ENCODE measurements around the gene LAT. TPM values are rescaled to one million over a fixed set of nuclear protein-coding genes. Genes with fewer than 3 reads are reported as not detected.
A peak's percentile ranks its signal among the peaks of the same experiment; 100 is the strongest.

The LAT gene
- total RNA-seq, 2 donors from 2014 or later = 254 to 360 TPM

GRCh38 chr16:29024278-29024677 is 39.4 kb downstream of the LAT start:
- Mint-ChIP-seq H3K9me3 (no peaks in the 10 kb centered on the region), H3K4me1 (ENCODE audit: low read depth) (peaks cover 85% of the 10 kb centered on the region), H3K27ac (peak overlapping the region; percentile 34), H3K4me3 (peak overlapping the region; percentile 47 to 61), H3K36me3 (ENCODE audit: insufficient read depth in 2 of 2) (no peaks in the 10 kb centered on the region), H3K27me3 (ENCODE audit: low read depth) (no peaks in the 10 kb centered on the region)
- DNase-seq = no peak
- no peak for ATAC-seq (replicated peaks in 1 of 2)

- ATAC-seq (replicated peaks in 1 of 2) (no peak), DNase-seq (peak in 1 of 2 donors; percentile 31)
- H3K4me3 Mint-ChIP-seq = peak overlapping the region; percentile 30 to 67
- peaks cover 85% of the 10 kb centered on the region for H3K4me1 Mint-ChIP-seq (ENCODE audit: low read depth)
- H3K9me3 Mint-ChIP-seq = no peaks in the 10 kb centered on the region
- H3K27ac Mint-ChIP-seq = no peak overlapping the region
- H3K36me3 Mint-ChIP-seq (ENCODE audit: insufficient read depth in 2 of 2) = no peaks in the 10 kb centered on the region
- H3K27me3 Mint-ChIP-seq (ENCODE audit: low read depth) = no peaks in the 10 kb centered on the region
These were observed 40.4 kb downstream of the LAT start for GRCh38 chr16:29025218-29025617.

- DNase-seq (no peak), ATAC-seq (replicated peaks in 1 of 2) (no peak)
- peaks cover 85% of the 10 kb centered on the region for H3K4me1 Mint-ChIP-seq (ENCODE audit: low read depth)
- H3K9me3 Mint-ChIP-seq = no peaks in the 10 kb centered on the region
- no peaks in the 10 kb centered on the region for H3K27me3 Mint-ChIP-seq (ENCODE audit: low read depth)
- no peak overlapping the region for H3K27ac Mint-ChIP-seq
- no peaks in the 10 kb centered on the region for H3K36me3 Mint-ChIP-seq (ENCODE audit: insufficient read depth in 2 of 2)
- peak overlapping the region in 1 of 2 donors; percentile 67 for H3K4me3 Mint-ChIP-seq
These were observed 40.9 kb downstream of the LAT start for GRCh38 chr16:29025735-29026134.

GRCh38 chr16:29028457-29029167 is 43.8 kb downstream of the LAT start:
- DNase-seq (no peak), ATAC-seq (replicated peaks in 1 of 2) (peak; percentile 18 to 21)
- Mint-ChIP-seq H3K27me3 (ENCODE audit: low read depth) (no peaks in the 10 kb centered on the region), H3K27ac (peak overlapping the region; percentile 55), H3K4me3 (peak overlapping the region; percentile 74 to 76), H3K36me3 (ENCODE audit: insufficient read depth in 2 of 2) (no peaks in the 10 kb centered on the region), H3K4me1 (ENCODE audit: low read depth) (peaks cover 61% of the 10 kb centered on the region), H3K9me3 (no peaks in the 10 kb centered on the region)

- ATAC-seq (replicated peaks in 1 of 2) (peak; percentile 99), DNase-seq (peak; percentile 93 to 97)
- Mint-ChIP-seq H3K36me3 (ENCODE audit: insufficient read depth in 2 of 2) (no peaks in the 10 kb centered on the region), H3K9me3 (no peaks in the 10 kb centered on the region), H3K4me3 (peak overlapping the region; percentile 74 to 76), H3K4me1 (ENCODE audit: low read depth) (peaks cover 54% of the 10 kb centered on the region), H3K27me3 (ENCODE audit: low read depth) (no peaks in the 10 kb centered on the region), H3K27ac (peak overlapping the region; percentile 55)
These were observed 44.5 kb downstream of the LAT start for GRCh38 chr16:29029168-29029994.

GRCh38 chr16:29030086-29030840 is 45.4 kb downstream of the LAT start:
- H3K36me3 Mint-ChIP-seq (ENCODE audit: insufficient read depth in 2 of 2) = no peaks in the 10 kb centered on the region
- H3K4me3 Mint-ChIP-seq = peak overlapping the region; percentile 15 to 32

More at GRCh38 chr16:29030086-29030840, 45.4 kb downstream of the LAT start:
- DNase-seq = no peak
- Mint-ChIP-seq H3K27ac (no peak overlapping the region), H3K4me1 (ENCODE audit: low read depth) (peaks cover 45% of the 10 kb centered on the region), H3K9me3 (no peaks in the 10 kb centered on the region), H3K27me3 (ENCODE audit: low read depth) (no peaks in the 10 kb centered on the region)
- ATAC-seq (replicated peaks in 1 of 2) = no peak

Other genes starting within 250 kb of the LAT start
- gene NPIPB9, start 233.3 kb upstream of the LAT start, total RNA-seq = 1 to 10 TPM; 3.4 to 4.1 TPM
- 100 to 1,000 TPM; 456 to 594 TPM for gene ATXN2L, start 162.1 kb upstream of the LAT start, total RNA-seq
- gene TUFM, start 138.7 kb upstream of the LAT start, total RNA-seq = 100 to 1,000 TPM; 172 to 220 TPM
- gene SH2B1, start 121.2 kb upstream of the LAT start, total RNA-seq = 10 to 100 TPM; 46.7 to 48.1 TPM
- gene ATP2A1, start 106.6 kb upstream of the LAT start, total RNA-seq = 1 to 10 TPM; 6.1 to 8.4 TPM
- 10 to 100 TPM; 10.8 to 14.1 TPM for gene RABEP2, start 59.8 kb upstream of the LAT start, total RNA-seq
- 1 to 10 TPM; 1.3 to 1.4 TPM for gene CD19, start 53.1 kb upstream of the LAT start, total RNA-seq
- gene NFATC2IP, start 34.1 kb upstream of the LAT start, total RNA-seq = 10 to 100 TPM; 81.1 to 97.6 TPM
- gene SPNS1, start 10.3 kb upstream of the LAT start, total RNA-seq = 10 to 100 TPM; 21.1 to 23.6 TPM